Nephron progenitor cell (in vitro differentiated cells): ENCODE data around the gene FAM241B.

Experiments used
- DNase-seq: peaks from one replicate; pipeline ENCODE4 v3.0.0; 2021
- H3K27ac Mint-ChIP-seq: 2 replicates; pipeline ENCODE4 v1.8.0; 2021; ENCODE audit warnings: mild to moderate bottlenecking, moderate library complexity, mixed read lengths
- H3K27me3 Mint-ChIP-seq: 2 replicates; pipeline ENCODE4 v1.8.0; 2021; ENCODE audit warnings: mild to moderate bottlenecking, low read depth, mixed read lengths; ENCODE audit not compliant: poor library complexity
- H3K36me3 Mint-ChIP-seq: 2 replicates; pipeline ENCODE4 v1.8.0; 2021; ENCODE audit warnings: low read depth, mixed read lengths
- H3K4me1 Mint-ChIP-seq: 2 replicates; pipeline ENCODE4 v1.8.0; 2021; ENCODE audit warnings: mixed read lengths
- H3K4me3 Mint-ChIP-seq: 2 replicates; pipeline ENCODE4 v1.8.0; 2021; ENCODE audit warnings: mild to moderate bottlenecking, moderate library complexity, mixed read lengths
- H3K9me3 Mint-ChIP-seq: 2 replicates; pipeline ENCODE4 v1.8.0; 2021; ENCODE audit warnings: mild to moderate bottlenecking, moderate library complexity, mixed read lengths
- TF ChIP-seq, protein P1 (sequence below): fragments of 200-600 bp; sonication (generic); IDR thresholded peaks from 2 replicates; pipeline ENCODE4 v1.5.0; 2021; ENCODE audit warnings: antibody characterized with exemption

Gene FAM241B

DNA sequence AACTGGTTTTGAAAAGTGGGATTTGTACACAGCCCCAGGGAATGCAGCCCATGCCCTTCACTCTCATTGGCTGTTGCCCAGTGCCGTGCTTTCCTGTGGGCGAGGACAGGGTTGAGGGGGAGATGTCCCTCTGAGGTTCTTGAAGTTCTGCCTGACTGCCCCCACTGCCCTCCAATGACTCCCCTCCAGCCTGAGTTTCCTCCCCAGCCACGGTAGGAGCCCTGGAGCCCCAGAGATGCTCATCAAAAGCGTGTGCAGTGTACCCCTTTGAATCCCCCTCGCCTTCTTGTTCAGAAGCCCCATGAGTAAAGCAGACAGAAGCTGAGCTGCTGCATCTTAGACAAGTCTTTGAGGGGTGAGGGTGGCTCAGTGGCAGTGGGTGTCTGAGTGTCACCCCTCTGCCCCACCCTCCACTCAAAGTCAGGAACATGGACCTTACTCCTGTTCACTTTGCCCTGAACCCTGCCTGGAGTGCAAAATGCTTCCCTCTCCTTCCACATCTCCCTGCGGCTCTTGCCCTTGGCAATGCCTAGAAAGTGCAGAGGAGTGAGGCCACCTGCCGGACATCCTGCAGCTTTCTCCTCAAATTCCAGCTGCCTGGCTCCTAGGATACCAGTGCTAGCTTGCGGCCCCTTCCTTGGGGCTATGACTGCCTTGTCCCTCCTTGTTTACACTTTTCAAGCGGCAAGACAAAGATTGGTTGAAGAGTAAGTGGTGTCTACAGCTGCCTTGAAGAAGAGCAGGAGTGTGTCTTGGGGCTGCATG lies 19.9 kb downstream of the FAM241B start:
- Mint-ChIP-seq H3K4me3 (no peak overlapping the region), H3K27me3 (peaks cover 16% of the 10 kb centered on the region), H3K27ac (no peak overlapping the region), H3K36me3 (no peaks in the 10 kb centered on the region), H3K4me1 (peaks cover 77% of the 10 kb centered on the region), H3K9me3 (no peaks in the 10 kb centered on the region)
- TF ChIP-seq, protein P1, sequence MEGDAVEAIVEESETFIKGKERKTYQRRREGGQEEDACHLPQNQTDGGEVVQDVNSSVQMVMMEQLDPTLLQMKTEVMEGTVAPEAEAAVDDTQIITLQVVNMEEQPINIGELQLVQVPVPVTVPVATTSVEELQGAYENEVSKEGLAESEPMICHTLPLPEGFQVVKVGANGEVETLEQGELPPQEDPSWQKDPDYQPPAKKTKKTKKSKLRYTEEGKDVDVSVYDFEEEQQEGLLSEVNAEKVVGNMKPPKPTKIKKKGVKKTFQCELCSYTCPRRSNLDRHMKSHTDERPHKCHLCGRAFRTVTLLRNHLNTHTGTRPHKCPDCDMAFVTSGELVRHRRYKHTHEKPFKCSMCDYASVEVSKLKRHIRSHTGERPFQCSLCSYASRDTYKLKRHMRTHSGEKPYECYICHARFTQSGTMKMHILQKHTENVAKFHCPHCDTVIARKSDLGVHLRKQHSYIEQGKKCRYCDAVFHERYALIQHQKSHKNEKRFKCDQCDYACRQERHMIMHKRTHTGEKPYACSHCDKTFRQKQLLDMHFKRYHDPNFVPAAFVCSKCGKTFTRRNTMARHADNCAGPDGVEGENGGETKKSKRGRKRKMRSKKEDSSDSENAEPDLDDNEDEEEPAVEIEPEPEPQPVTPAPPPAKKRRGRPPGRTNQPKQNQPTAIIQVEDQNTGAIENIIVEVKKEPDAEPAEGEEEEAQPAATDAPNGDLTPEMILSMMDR = no peak
- no peak for DNase-seq

DNA sequence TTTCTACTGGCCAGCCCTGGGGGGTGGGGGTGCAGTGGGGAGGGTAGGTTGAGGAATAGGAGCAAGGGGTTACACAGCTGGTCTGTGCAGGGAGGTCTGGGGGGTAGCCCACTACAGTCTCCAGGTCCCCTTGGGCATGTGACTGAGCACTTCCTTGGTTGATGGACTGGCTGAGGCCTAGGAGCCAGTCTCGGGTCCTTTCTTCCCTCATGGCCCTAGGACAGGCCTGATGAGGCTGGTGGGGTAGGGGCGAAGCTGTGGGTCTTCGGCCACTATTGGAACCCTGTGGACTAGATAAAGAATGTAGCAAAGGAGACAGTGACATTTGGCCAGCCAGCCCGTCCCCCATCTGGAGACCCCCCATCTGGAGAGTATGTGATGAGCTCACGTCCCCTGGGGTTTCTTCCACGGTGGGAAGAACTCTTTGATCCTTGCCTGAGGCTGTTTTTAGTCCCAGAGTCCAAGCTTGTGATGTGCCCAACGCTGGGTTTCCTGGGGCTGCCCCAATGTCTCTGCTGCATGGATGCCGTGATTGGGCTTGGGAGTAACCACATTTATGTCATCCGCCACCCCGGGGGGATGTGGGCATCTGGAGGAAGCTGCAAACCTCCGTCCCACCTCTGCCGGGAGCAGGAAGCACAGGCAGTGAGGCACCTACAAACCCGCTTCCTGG lies 20.7 kb downstream of the FAM241B start:
- peaks cover 78% of the 10 kb centered on the region for H3K4me1 Mint-ChIP-seq
- no peak for DNase-seq
- H3K27ac Mint-ChIP-seq = no peak overlapping the region

DNA sequence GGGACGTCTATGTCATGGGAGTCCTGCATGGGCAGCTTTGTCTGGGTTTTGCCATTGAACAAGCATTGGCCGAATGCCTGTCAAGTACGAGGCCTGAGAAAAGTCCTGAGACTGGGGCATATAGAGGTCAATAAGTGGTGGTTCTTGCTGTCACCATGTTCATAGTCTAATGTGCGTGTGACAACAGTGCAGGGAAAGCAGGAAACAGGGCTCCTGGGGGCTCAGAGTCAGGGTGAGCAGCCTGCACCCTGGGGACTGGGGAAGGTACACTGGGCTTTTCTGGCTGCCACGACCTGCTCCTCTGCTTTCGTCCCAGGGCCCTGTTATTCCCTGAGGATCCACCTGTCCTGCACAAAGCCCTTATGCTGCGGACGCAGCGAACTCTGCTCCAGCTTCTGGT lies 21.3 kb downstream of the FAM241B start:
- H3K27me3 Mint-ChIP-seq = peaks cover 16% of the 10 kb centered on the region
- H3K4me1 Mint-ChIP-seq = peaks cover 78% of the 10 kb centered on the region
- no peak overlapping the region for H3K27ac Mint-ChIP-seq
- DNase-seq = no peak
- no peaks in the 10 kb centered on the region for H3K9me3 Mint-ChIP-seq
- TF ChIP-seq, protein P1 = no peak
- no peak overlapping the region for H3K4me3 Mint-ChIP-seq
- H3K36me3 Mint-ChIP-seq = no peaks in the 10 kb centered on the region

More for the DNA sequence above, 20.7 kb downstream of the FAM241B start:
- H3K27me3 Mint-ChIP-seq = peaks cover 16% of the 10 kb centered on the region
- TF ChIP-seq, protein P1 = no peak
- H3K36me3 Mint-ChIP-seq = no peaks in the 10 kb centered on the region
- no peak overlapping the region for H3K4me3 Mint-ChIP-seq
- H3K9me3 Mint-ChIP-seq = no peaks in the 10 kb centered on the region

DNA sequence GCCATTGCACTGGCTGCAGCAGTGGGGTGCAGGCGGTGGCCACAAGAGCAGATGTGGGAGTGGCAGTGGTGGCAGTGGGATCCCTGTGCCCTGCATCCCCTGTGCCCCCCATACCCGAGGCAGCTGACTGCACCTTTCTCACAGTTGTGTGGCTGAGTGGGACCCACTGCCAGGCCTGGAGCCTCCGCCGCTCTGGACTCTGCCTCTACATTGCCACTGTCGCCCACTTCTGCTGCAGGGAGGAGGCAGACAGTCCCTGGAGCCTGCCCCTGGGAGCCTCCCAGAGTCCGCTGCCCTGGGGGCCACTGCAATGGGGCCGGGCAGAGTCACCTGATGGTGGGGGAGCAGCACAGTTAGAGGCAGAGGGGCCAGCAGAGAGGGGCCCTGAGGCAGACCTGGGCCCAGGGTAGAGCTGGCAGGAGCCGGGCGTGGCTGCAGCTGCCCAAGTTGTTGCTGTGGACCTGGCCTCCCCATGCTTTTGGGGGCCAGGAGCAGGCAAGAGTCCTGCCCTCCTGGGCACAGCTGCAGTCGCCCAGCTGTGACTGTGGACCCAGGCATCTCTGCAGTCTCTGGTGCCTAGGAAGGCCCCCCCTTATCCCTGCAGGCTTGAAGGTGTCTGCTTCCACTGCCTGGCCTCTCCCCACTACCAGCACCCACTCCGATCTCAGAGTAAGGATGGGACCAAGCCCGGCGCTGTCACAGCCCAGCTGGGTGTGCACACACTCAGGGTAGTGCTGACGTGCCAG lies 22.2 kb downstream of the FAM241B start:
- TF ChIP-seq, protein P1 = no peak
- Mint-ChIP-seq H3K27me3 (peaks cover 16% of the 10 kb centered on the region), H3K9me3 (no peaks in the 10 kb centered on the region), H3K4me1 (peaks cover 76% of the 10 kb centered on the region), H3K36me3 (no peaks in the 10 kb centered on the region), H3K27ac (no peak overlapping the region), H3K4me3 (no peak overlapping the region)
- DNase-seq = no peak

DNA sequence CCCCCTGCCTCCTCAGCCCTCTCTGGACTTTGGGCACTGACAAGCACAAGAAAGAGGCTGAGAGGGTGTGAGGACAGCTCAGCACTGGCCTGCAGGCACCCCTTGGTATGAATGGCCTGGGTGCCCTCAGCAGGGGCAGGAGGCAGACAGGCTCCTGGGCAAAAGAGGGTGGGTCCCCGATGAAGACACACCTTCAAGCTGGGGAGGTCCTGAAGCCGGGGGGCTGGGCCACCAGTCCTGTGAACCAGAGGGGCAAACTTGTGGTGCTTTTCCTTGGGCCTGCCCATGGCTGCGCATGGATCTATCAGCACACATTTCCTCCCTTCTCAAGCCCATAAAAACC lies 22.8 kb downstream of the FAM241B start:
- Mint-ChIP-seq H3K4me3 (no peak overlapping the region), H3K4me1 (peaks cover 76% of the 10 kb centered on the region), H3K9me3 (no peaks in the 10 kb centered on the region), H3K27me3 (peaks cover 10% of the 10 kb centered on the region), H3K36me3 (no peaks in the 10 kb centered on the region), H3K27ac (no peak overlapping the region)
- TF ChIP-seq, protein P1 = no peak
- DNase-seq = no peak
